Mesenchymal stem cell (in vitro differentiated cells and primary cell): ENCODE results near the gene ARHGEF33.

ENCODE experiments used
- DNase-seq: peaks from one replicate; pipeline ENCODE4 v3.0.0-alpha.2; 2013
- H2AFZ ChIP-seq: one replicate; pipeline ENCODE4 v1.6.1; 2013; ENCODE audit warnings: low read depth, mild to moderate bottlenecking, control low read depth, inconsistent platforms, low read length, moderate library complexity
- H2AK5ac ChIP-seq: 2 replicates; pipeline ENCODE4 v1.6.1; 2013; ENCODE audit warnings: low read length, moderate library complexity, mild to moderate bottlenecking, inconsistent platforms; ENCODE audit not compliant: severe bottlenecking
- H2BK120ac ChIP-seq: one replicate; pipeline ENCODE4 v1.6.1; 2013; ENCODE audit warnings: low read depth, mild to moderate bottlenecking, inconsistent platforms, low read length, moderate library complexity
- H2BK12ac ChIP-seq, 2 experiments: one replicate each; pipeline ENCODE4 v1.6.1; 2013; ENCODE audit warnings: inconsistent platforms in 2 of 2, low read length in 2 of 2, mild to moderate bottlenecking in 2 of 2, moderate library complexity in 2 of 2, control low read depth in 1 of 2
- H2BK15ac ChIP-seq: one replicate; pipeline ENCODE4 v1.6.1; 2013; ENCODE audit warnings: mild to moderate bottlenecking, low read depth, inconsistent platforms; ENCODE audit not compliant: poor library complexity, severe bottlenecking
- H2BK5ac ChIP-seq: 2 replicates; pipeline ENCODE4 v1.6.1; 2013; ENCODE audit warnings: low read depth, mild to moderate bottlenecking, low read length, control low read depth, inconsistent platforms; ENCODE audit not compliant: poor library complexity, severe bottlenecking
- H3K14ac ChIP-seq, 2 experiments: one replicate each; pipeline ENCODE4 v1.6.1; 2013; ENCODE audit warnings: inconsistent platforms in 2 of 2, low read length in 2 of 2, control low read depth in 1 of 2, mild to moderate bottlenecking in 1 of 2, moderate library complexity in 1 of 2
- H3K18ac ChIP-seq, 2 experiments: one replicate each; pipeline ENCODE4 v1.6.1; 2013; ENCODE audit warnings: inconsistent platforms in 2 of 2, low read length in 2 of 2, control low read depth in 1 of 2, low read depth in 1 of 2, mild to moderate bottlenecking in 1 of 2
- H3K23ac ChIP-seq, 2 experiments: one replicate each; pipeline ENCODE4 v1.6.1; 2013; ENCODE audit warnings: inconsistent platforms in 2 of 2, low read length in 2 of 2, mild to moderate bottlenecking in 2 of 2, moderate library complexity in 2 of 2, control low read depth in 1 of 2
- H3K27ac ChIP-seq: 2 replicates; pipeline ENCODE4 v1.5.1; 2013; ENCODE audit warnings: mild to moderate bottlenecking, moderate library complexity, low read length, control low read depth, inconsistent platforms; ENCODE audit not compliant: poor library complexity, severe bottlenecking
- H3K27me3 ChIP-seq, 2 experiments: 2 replicates each; pipeline versions ENCODE4 v1.6.1 to v1.7.0; 2013; ENCODE audit warnings: low read length in 2 of 2, mild to moderate bottlenecking in 2 of 2, moderate library complexity in 2 of 2, control low read depth in 1 of 2, inconsistent platforms in 1 of 2; ENCODE audit not compliant: control insufficient read depth in 1 of 2, insufficient read depth in 1 of 2
- H3K36me3 ChIP-seq, 2 experiments: 2 replicates each; pipeline versions ENCODE4 v1.6.1 to v1.7.0; 2013; ENCODE audit warnings: low read length in 2 of 2, control low read depth in 1 of 2, inconsistent platforms in 1 of 2, low read depth in 1 of 2, mild to moderate bottlenecking in 1 of 2; ENCODE audit not compliant: insufficient read depth in 2 of 2, control insufficient read depth in 1 of 2
- H3K4ac ChIP-seq, 2 experiments: one replicate each; pipeline ENCODE4 v1.6.1; 2013; ENCODE audit warnings: inconsistent platforms in 2 of 2, low read length in 2 of 2, mild to moderate bottlenecking in 2 of 2, moderate library complexity in 2 of 2, control low read depth in 1 of 2, low read depth in 1 of 2
- H3K4me1 ChIP-seq: 2 replicates; pipeline ENCODE4 v1.6.1; 2013; ENCODE audit warnings: low read depth, low read length, control low read depth; ENCODE audit not compliant: control insufficient read depth, insufficient read depth
- H3K4me2 ChIP-seq: 2 replicates; pipeline ENCODE4 v1.6.1; 2013; ENCODE audit warnings: low read length, mild to moderate bottlenecking, inconsistent platforms; ENCODE audit not compliant: poor library complexity, severe bottlenecking
- H3K4me3 ChIP-seq, 2 experiments: 2 replicates each; pipeline versions ENCODE4 v1.5.1 to v1.7.0; 2013; ENCODE audit warnings: low read length in 2 of 2, mild to moderate bottlenecking in 2 of 2, control low read depth in 1 of 2, low read depth in 1 of 2; ENCODE audit not compliant: insufficient read depth in 1 of 2
- H3K79me1 ChIP-seq: replicated peaks from 2 replicates; pipeline ENCODE4 v1.6.1; 2013; ENCODE audit warnings: mild to moderate bottlenecking, control low read depth, low read length, inconsistent platforms; ENCODE audit not compliant: poor library complexity, severe bottlenecking
- H3K9ac ChIP-seq: 2 replicates; pipeline ENCODE4 v1.7.0; 2013; ENCODE audit warnings: mild to moderate bottlenecking, low read length, moderate library complexity
- H3K9me3 ChIP-seq: 2 replicates; pipeline ENCODE4 v1.7.0; 2013; ENCODE audit warnings: mild to moderate bottlenecking, low read length; ENCODE audit not compliant: control insufficient read depth
- H4K8ac ChIP-seq: one replicate; pipeline ENCODE4 v1.6.1; 2013; ENCODE audit warnings: inconsistent platforms, mild to moderate bottlenecking, low read length, moderate library complexity
- H4K91ac ChIP-seq: one replicate; pipeline ENCODE4 v1.6.1; 2013; ENCODE audit warnings: mild to moderate bottlenecking, low read length, inconsistent platforms
- WGBS: methylation state at CpG from one replicate; pipeline ENCODE4 v1.1.7; 2013; ENCODE audit warnings: mixed read lengths; 5-methylcytosine and 5-hydroxymethylcytosine counted together

Gene ARHGEF33

DNA sequence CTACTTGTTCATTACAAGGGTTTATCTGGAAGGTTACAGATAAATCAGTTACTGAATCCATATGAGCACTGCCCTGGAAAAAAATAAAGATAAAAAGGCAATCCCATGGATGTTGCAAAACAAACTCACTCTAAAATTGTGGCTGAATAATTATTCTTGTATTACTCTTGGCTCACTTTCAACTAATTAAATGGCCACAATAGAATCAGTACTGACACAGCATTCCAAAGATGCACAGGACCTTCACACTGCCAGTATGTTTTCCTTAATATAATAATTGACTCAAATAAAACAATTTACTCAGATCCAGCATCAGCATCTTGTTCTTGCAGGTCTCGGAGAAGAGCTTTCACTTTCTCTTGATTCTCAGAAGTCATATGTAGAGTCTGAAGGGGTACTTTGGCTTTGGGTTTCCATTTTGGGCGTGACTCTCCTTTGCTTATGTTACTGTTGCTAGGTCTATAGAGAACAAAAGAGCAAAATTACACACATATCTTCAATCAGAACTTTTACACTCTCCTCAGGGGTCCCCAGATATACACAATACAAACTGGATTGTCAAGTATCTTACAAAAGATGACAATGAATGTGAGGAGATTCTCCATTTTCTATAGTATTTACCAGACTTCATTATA lies 26.5 kb upstream of the ARHGEF33 start:
- WGBS = 100% methylated on average over 1 of the region's 2 CpGs
- no peak overlapping the region for H4K8ac ChIP-seq
- H3K9ac ChIP-seq = no peak overlapping the region
- H3K27ac ChIP-seq = peak overlapping the region; percentile 67
- H2BK12ac ChIP-seq = no peak overlapping the region
- no peak overlapping the region for H3K23ac ChIP-seq
- H3K4me2 ChIP-seq = no peak overlapping the region
- no peak overlapping the region for H3K4ac ChIP-seq
- no peak overlapping the region for H2BK120ac ChIP-seq
- no peak overlapping the region for H2AK5ac ChIP-seq
- no peaks in the 10 kb centered on the region for H3K9me3 ChIP-seq
- peaks cover 15% of the 10 kb centered on the region for H3K79me1 ChIP-seq
- no peak overlapping the region for H2BK15ac ChIP-seq
- no peak overlapping the region for H2BK5ac ChIP-seq
- no peak overlapping the region for H4K91ac ChIP-seq
- H3K4me1 ChIP-seq = peaks cover 1% of the 10 kb centered on the region
- H3K36me3 ChIP-seq = peaks cover 6 to 71% of the 10 kb centered on the region in 2 experiments
- H3K18ac ChIP-seq = no peak overlapping the region
- no peak for DNase-seq
- no peak overlapping the region for H3K4me3 ChIP-seq
- no peak overlapping the region for H2AFZ ChIP-seq
- H3K27me3 ChIP-seq = no peaks in the 10 kb centered on the region
- no peak overlapping the region for H3K14ac ChIP-seq

DNA sequence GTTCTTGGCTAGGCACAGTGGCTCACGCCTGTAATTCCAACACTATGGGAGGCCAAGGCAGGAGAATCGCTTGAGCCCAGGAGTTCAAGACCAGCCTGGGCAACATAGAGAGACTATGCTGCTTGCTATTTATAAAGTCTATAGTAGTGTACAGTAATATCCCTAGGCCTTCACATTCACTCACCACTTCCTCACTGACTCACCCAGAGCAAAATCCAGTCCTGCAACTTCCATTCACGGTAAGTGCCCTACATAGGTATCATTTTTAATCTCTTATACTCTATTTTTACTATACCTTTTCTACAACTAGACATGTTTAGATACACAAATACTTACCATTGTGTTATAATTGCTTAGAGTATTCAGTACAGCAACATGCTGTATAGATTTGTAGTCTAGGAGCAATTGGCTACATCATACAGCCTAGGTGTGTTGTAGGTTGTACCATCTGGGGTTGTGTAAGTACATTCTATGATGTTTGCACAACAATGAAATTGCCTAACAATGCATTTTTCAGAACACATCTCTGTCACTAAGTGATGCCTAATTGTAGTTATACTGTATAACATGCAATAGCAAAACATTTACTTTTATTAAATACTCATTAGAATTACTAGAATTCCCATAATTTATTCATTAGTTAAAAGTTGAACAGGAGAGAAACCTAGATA lies 22.8 kb upstream of the ARHGEF33 start:
- Histone ChIP-seq H3K4me3 (no peak overlapping the region), H3K4me2 (no peak overlapping the region), H2BK120ac (no peak overlapping the region), H2AK5ac (no peak overlapping the region), H3K9me3 (no peaks in the 10 kb centered on the region), H3K27ac (no peak overlapping the region), H4K8ac (no peak overlapping the region), H3K4ac (no peak overlapping the region), H3K36me3 (peaks cover 0 to 37% of the 10 kb centered on the region in 2 experiments), H3K9ac (no peak overlapping the region), H3K23ac (no peak overlapping the region), H4K91ac (no peak overlapping the region), H2BK5ac (no peak overlapping the region), H3K14ac (no peak overlapping the region), H2BK12ac (no peak overlapping the region), H2BK15ac (no peak overlapping the region), H3K18ac (no peak overlapping the region), H3K79me1 (peaks cover 13% of the 10 kb centered on the region), H3K27me3 (no peaks in the 10 kb centered on the region), H2AFZ (no peak overlapping the region), H3K4me1 (peaks cover 1% of the 10 kb centered on the region)
- 98% methylated on average over 3 of the region's 3 CpGs for whole genome bisulfite sequencing
- DNase-seq = no peak

DNA sequence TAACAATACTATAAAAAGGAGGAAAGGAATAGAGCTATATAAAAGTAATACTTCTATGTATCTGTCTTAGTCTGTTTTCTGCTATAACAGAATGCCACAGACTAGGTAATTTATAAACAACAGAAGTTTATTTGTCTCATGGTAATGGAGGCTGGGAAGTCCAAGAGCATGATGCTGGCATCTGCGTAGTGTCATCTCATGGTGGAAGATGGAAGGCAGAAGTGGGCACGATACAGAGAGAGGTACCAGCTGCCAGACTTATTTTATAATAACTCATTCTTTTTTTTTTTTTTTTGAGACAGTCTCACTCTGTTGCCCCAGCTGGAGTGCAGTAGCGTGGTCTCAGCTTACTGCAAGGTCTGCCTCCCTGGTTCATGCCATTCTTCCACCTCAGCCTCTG lies 18.2 kb upstream of the ARHGEF33 start:
- Histone ChIP-seq H3K4me2 (no peak overlapping the region), H3K79me1 (peaks cover 19% of the 10 kb centered on the region), H3K9ac (no peak overlapping the region), H3K23ac (no peak overlapping the region), H3K27ac (no peak overlapping the region), H4K8ac (no peak overlapping the region), H4K91ac (no peak overlapping the region), H2AFZ (no peak overlapping the region), H2BK12ac (no peak overlapping the region), H2AK5ac (no peak overlapping the region), H3K14ac (no peak overlapping the region), H3K18ac (no peak overlapping the region), H3K27me3 (no peaks in the 10 kb centered on the region), H3K4ac (no peak overlapping the region), H3K36me3 (peaks cover 0 to 14% of the 10 kb centered on the region in 2 experiments), H2BK5ac (no peak overlapping the region), H3K4me3 (no peak overlapping the region), H2BK120ac (no peak overlapping the region), H3K4me1 (peaks cover 1% of the 10 kb centered on the region), H3K9me3 (no peaks in the 10 kb centered on the region), H2BK15ac (no peak overlapping the region)
- DNase-seq = no peak
- WGBS = 100% methylated on average over 1 of the region's 3 CpGs

DNA sequence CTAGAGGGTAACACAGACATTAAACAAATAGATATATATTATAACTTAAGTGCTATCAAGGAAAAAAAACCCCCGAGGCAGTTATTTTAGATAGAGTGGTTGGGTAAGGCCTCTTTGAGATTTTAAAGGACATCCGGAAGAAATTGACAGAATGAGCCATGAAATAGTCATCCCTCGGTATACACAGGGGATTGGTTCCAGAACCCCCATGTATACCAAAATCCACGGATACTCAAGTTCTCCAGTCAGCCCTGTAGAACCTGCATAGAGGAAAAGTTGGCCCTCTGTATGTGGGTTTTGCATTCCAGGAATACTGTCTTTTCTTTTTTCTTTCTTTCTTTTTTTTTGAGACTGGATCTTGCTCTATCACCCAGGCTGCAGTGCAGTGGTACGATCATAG lies 15.9 kb upstream of the ARHGEF33 start:
- Histone ChIP-seq H2BK5ac (no peak overlapping the region), H2BK120ac (no peak overlapping the region)
- 69% methylated on average over 4 of the region's 5 CpGs for WGBS

More for the DNA sequence above, 15.9 kb upstream of the ARHGEF33 start:
- Histone ChIP-seq H3K18ac (no peak overlapping the region), H2BK15ac (no peak overlapping the region), H4K91ac (no peak overlapping the region), H2AFZ (no peak overlapping the region), H3K4ac (no peak overlapping the region), H3K4me3 (no peak overlapping the region), H3K4me1 (peaks cover 1% of the 10 kb centered on the region), H3K4me2 (no peak overlapping the region), H2AK5ac (no peak overlapping the region), H3K23ac (no peak overlapping the region), H3K27me3 (no peaks in the 10 kb centered on the region), H3K9ac (no peak overlapping the region), H3K27ac (no peak overlapping the region), H2BK12ac (no peak overlapping the region), H3K9me3 (no peaks in the 10 kb centered on the region), H3K79me1 (peaks cover 20% of the 10 kb centered on the region), H4K8ac (no peak overlapping the region), H3K14ac (no peak overlapping the region), H3K36me3 (no peaks in the 10 kb centered on the region)
- DNase-seq = no peak
